ENCODE measurements around the gene CFAP46. TPM values are rescaled to one million over a fixed set of nuclear protein-coding genes. Genes with fewer than 3 reads are reported as not detected.
A peak's percentile ranks its signal among the peaks of the same experiment; 100 is the strongest.

CFAP46 gene
- total RNA-seq, 6 experiments from 2014 or later: 0.31 to 1.4 (median 0.32) TPM; not detected in 1

DNA sequence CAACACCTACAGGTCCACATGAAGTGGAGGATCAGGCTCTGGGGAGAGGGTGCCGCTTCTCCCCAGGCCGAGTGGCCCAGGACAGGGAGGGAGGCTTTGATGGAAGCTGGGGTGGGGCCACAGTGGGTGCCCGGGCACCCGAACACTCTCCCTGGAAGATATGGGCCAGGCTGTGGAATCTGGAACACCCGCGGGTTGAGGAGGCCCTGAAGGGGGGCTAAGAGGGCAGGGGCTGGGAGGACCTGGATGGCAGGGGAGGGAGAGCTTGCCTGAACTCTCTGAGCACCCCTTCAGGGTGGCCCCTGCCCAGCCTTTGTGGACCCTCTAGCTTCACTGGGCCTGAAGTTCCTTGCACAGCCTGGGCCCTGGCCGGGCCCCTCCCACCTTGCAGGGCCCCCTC is 151.9 kb downstream of the CFAP46 start:
- TF ChIP-seq, protein P1, sequence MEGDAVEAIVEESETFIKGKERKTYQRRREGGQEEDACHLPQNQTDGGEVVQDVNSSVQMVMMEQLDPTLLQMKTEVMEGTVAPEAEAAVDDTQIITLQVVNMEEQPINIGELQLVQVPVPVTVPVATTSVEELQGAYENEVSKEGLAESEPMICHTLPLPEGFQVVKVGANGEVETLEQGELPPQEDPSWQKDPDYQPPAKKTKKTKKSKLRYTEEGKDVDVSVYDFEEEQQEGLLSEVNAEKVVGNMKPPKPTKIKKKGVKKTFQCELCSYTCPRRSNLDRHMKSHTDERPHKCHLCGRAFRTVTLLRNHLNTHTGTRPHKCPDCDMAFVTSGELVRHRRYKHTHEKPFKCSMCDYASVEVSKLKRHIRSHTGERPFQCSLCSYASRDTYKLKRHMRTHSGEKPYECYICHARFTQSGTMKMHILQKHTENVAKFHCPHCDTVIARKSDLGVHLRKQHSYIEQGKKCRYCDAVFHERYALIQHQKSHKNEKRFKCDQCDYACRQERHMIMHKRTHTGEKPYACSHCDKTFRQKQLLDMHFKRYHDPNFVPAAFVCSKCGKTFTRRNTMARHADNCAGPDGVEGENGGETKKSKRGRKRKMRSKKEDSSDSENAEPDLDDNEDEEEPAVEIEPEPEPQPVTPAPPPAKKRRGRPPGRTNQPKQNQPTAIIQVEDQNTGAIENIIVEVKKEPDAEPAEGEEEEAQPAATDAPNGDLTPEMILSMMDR (IDR thresholded peaks at IDR 0.05): no peak
- no peaks in the 10 kb centered on the region for H3K9me3 Mint-ChIP-seq
- no peaks in the 10 kb centered on the region for H3K4me1 Mint-ChIP-seq (ENCODE audit: low read depth)
- DNase-seq: no peak
- H3K27me3 Mint-ChIP-seq (ENCODE audit: insufficient read depth): peaks cover 8% of the 10 kb centered on the region
- H3K36me3 Mint-ChIP-seq (ENCODE audit: low read depth): no peaks in the 10 kb centered on the region
- no peak overlapping the region for H3K27ac Mint-ChIP-seq
- H3K4me3 Mint-ChIP-seq: no peak overlapping the region

DNA sequence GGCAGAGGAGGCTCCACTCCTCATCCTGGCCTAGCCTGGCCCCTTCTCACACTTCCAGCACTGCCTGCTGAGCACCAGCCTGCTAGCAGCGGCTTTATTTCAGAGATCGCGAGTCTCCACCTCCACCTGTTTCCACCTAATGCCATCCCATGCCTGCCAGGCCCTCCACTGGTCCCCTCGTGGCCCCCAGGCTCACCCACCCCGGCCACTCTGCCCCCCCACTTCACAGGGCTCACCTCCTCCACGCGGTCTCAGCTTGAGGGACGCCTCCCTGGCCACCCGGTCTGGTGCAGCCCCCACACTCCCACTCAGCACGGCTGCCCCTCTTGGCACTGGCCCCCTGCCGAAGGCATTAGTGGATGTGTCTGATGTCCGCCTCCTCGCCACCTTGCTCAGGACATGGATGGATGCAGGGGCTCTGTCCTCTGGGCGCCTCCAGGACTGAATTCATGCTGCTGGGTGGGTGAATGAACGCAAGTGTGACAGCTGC is 152.7 kb downstream of the CFAP46 start:
- Mint-ChIP-seq H3K27ac (no peak overlapping the region), H3K9me3 (no peaks in the 10 kb centered on the region), H3K36me3 (ENCODE audit: low read depth) (no peaks in the 10 kb centered on the region), H3K4me1 (ENCODE audit: low read depth) (no peaks in the 10 kb centered on the region), H3K27me3 (ENCODE audit: insufficient read depth) (peaks cover 10% of the 10 kb centered on the region), H3K4me3 (no peak overlapping the region)
- TF ChIP-seq, protein P1 (IDR thresholded peaks at IDR 0.05): no peak
- no peak for DNase-seq

DNA sequence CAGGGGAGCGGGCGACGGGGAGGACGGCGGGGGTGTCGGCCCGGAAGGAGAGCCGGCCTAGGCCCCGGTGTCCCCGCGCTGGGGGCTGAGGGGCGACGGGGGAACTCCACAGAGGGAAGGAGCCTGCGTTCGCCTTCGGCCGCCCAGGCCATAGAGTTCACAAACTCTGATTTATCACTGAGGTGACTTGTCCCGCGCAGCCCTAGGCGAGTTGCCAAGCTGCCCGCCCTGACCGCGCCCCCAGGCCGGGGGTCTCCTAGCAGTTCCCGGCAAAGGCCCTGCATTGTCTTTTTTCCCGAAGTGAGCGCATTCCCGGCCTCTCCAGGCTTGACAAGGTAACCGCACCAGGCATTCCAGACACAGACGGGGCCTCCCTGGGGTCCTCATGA is 153.5 kb downstream of the CFAP46 start:
- Mint-ChIP-seq H3K36me3 (ENCODE audit: low read depth) (no peaks in the 10 kb centered on the region; the same call in 1 of the 2 replicates), H3K27me3 (ENCODE audit: insufficient read depth) (peaks cover 13% of the 10 kb centered on the region), H3K4me1 (ENCODE audit: low read depth) (no peaks in the 10 kb centered on the region), H3K4me3 (no peak overlapping the region), H3K9me3 (peaks cover under 1% of the 10 kb centered on the region), H3K27ac (no peak overlapping the region)
- no peak for DNase-seq
- TF ChIP-seq, protein P1 (IDR thresholded peaks at IDR 0.05): no peak

DNA sequence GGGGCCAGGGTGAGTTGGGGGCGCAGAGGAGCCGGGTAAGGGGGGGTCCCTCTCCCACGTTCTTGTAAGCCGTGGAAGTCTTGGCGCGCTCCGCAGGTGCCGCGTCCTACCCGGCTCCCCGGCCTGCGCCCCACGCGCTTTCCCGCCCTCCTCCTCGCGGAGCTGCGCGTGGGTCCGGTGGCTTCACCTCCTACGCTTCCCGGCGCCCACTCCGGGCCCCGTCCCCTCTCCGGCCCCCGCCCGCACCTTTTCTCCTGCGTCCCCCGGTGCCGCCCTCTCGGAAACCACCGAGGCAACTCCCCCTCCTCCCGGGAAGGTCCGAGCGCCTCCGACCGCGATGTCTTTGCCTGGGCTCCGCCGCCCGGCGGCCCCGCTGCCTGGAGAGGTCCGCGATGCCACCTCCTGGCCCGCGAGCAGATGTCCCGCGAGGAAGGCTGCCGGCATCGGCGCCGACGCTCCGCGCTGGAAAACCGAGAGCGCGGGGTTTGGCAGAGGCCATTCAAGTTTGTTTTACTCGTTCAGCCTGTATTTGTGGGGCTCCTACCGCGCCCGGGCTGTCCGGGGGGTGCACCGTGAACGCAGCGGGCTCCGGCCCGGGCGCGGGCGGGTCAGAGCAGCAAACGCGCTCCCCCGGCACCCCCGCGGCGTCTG is 154.1 kb downstream of the CFAP46 start:
- peaks cover 6% of the 10 kb centered on the region for H3K9me3 Mint-ChIP-seq
- no peak overlapping the region for H3K27ac Mint-ChIP-seq
- H3K36me3 Mint-ChIP-seq (ENCODE audit: low read depth): peaks cover 5% of the 10 kb centered on the region
- TF ChIP-seq, protein P1 (IDR thresholded peaks at IDR 0.05): peak; percentile 32
- no peaks in the 10 kb centered on the region for H3K4me1 Mint-ChIP-seq (ENCODE audit: low read depth)
- no peak for DNase-seq
- H3K27me3 Mint-ChIP-seq (ENCODE audit: insufficient read depth): peaks cover 18% of the 10 kb centered on the region
- H3K4me3 Mint-ChIP-seq: no peak overlapping the region

DNA sequence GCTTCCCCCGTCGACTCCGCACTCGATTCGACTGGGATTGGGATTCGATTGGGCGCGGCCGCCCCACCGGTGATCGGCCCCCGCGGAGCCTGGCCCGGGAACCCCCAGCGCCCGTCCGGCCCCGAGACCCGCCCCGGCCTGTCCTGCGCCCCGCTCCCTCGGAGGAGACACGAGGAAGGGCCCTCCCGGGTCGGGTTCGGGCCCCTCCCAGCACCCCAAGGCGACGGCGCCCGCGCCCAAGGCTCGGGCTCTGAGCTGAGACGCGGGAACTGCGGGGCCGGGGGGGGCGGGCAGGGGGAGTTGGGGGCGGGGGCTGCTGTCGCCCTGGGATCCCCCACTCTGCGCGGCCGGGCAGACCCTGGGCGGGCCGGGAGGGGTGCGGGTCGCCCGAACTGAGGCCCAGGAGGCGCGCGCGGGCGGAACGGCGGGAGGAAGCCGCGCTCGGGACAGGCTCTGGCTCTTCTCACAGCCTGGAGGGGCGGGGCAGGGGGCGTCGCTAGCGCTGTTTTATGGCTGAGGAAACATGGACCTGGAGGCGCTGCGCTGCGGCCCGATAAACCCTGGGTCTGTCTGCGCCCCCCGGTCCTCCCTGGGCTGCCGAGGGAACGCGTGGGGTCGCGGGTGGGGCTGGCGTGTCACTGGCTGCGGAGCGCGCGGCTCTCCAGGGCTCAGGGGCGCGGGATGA is 154.7 kb downstream of the CFAP46 start:
- peaks cover 6% of the 10 kb centered on the region for H3K9me3 Mint-ChIP-seq
- peaks cover 11% of the 10 kb centered on the region for H3K36me3 Mint-ChIP-seq (ENCODE audit: low read depth)
- H3K27me3 Mint-ChIP-seq (ENCODE audit: insufficient read depth): peaks cover 20% of the 10 kb centered on the region
- no peaks in the 10 kb centered on the region for H3K4me1 Mint-ChIP-seq (ENCODE audit: low read depth)
- TF ChIP-seq, protein P1 (IDR thresholded peaks at IDR 0.05): no peak
- no peak overlapping the region for H3K27ac Mint-ChIP-seq
- DNase-seq: no peak
- H3K4me3 Mint-ChIP-seq: no peak overlapping the region

Data from HFFc6 (cell line).